Sigmoid colon (tissue), 4 donors: ENCODE data around the gene GOSR1.

ENCODE experiments used
- EP300 ChIP-seq, 4 donors: sonication (generic); formaldehyde crosslinking; IDR thresholded peaks; one replicate each; pipeline ENCODE4 v1.6.1; 2017; ENCODE audit warnings: antibody characterized with exemption in 4 of 4
- POLR2A ChIP-seq, 2 donors: fragments of 450-650 bp; IDR thresholded peaks; one replicate each; pipeline ENCODE4 v1.6.1; 2016; ENCODE audit warnings: antibody characterized with exemption in 2 of 2, mild to moderate bottlenecking in 2 of 2, moderate library complexity in 2 of 2
- TF ChIP-seq, protein P1 (sequence below), 4 experiments: fragments of 450-650 bp in 3 of 4; fragments of 200-600 bp in 1 of 4; IDR thresholded peaks; one replicate each; pipeline ENCODE4 v1.5.1; 2016 to 2019; ENCODE audit warnings: antibody characterized with exemption in 4 of 4, mild to moderate bottlenecking in 3 of 4, moderate library complexity in 2 of 4

DNA sequence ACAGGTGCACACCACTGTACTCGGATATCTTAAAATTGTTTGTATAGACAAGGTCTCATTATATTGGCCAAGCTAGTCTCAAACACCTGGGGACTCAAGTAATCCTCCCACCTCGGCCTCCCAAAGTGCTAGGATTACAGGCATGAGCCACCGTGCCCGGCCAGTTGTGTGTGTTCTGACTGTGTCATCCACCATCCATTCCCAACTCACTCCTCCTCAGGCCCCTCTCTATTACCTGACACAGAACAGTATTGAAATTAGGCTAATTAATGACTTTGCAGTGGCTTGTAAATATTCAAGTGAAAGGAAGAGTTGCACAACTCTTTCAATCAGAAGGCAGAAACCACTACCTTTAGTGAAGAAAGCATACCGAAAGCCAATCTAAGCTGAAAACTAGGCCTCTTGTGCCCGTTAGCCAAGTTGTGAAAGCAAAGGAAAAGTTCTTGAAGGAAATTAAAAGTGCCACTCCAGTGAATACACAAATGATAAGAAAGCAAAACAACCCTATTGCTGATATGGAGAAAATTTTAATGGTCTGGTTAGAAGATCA, 28.7 kb downstream of the GOSR1 start:
- TF ChIP-seq, protein P1, sequence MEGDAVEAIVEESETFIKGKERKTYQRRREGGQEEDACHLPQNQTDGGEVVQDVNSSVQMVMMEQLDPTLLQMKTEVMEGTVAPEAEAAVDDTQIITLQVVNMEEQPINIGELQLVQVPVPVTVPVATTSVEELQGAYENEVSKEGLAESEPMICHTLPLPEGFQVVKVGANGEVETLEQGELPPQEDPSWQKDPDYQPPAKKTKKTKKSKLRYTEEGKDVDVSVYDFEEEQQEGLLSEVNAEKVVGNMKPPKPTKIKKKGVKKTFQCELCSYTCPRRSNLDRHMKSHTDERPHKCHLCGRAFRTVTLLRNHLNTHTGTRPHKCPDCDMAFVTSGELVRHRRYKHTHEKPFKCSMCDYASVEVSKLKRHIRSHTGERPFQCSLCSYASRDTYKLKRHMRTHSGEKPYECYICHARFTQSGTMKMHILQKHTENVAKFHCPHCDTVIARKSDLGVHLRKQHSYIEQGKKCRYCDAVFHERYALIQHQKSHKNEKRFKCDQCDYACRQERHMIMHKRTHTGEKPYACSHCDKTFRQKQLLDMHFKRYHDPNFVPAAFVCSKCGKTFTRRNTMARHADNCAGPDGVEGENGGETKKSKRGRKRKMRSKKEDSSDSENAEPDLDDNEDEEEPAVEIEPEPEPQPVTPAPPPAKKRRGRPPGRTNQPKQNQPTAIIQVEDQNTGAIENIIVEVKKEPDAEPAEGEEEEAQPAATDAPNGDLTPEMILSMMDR (IDR thresholded peaks at IDR 0.05), result no peak
- TF ChIP-seq EP300 (IDR thresholded peaks at IDR 0.05) (no peak), POLR2A (IDR thresholded peaks at IDR 0.05) (no peak)
